DMS 273 treated with DMSO at 0.1 percent for 48 hours (cell line): Measurements from ENCODE around the gene CWF19L2.

Experiments used
- DNase-seq: peaks from one replicate; lab custom pipeline; 2025; lab: John Stamatoyannopoulos, UW

CWF19L2 gene

GRCh38 chr11:107301878-107302277 lies 155.7 kb downstream of the CWF19L2 start:
- no peak for DNase-seq

- no peak for DNase-seq
Measured at GRCh38 chr11:107293677-107294344, 163.8 kb downstream of the CWF19L2 start.

GRCh38 chr11:107282195-107282594 lies 175.4 kb downstream of the CWF19L2 start:
- DNase-seq, result no peak
